Breast epithelium (tissue), 3 donors: Measurements from ENCODE around the gene GNPDA2.

Experiments used
- CTCF ChIP-seq, 3 donors: fragments of 450-650 bp; IDR thresholded peaks; one replicate each; pipeline ENCODE4 v1.5.1; 2016 to 2017; ENCODE audit warnings: antibody characterized with exemption in 3 of 3, mild to moderate bottlenecking in 3 of 3, moderate library complexity in 3 of 3
- POLR2A ChIP-seq: fragments of 450-650 bp; IDR thresholded peaks from one replicate; pipeline ENCODE4 v1.6.1; 2016; ENCODE audit warnings: antibody characterized with exemption, mild to moderate bottlenecking, moderate library complexity

- TF ChIP-seq CTCF (IDR thresholded peaks at IDR 0.05) = no peak
- no peak for TF ChIP-seq POLR2A
These were observed 4.4 kb downstream of the GNPDA2 start for GRCh38 chr4:44722001-44722400.
